ENCODE measurements around the gene HAUS8.

HAUS8 gene

DNA sequence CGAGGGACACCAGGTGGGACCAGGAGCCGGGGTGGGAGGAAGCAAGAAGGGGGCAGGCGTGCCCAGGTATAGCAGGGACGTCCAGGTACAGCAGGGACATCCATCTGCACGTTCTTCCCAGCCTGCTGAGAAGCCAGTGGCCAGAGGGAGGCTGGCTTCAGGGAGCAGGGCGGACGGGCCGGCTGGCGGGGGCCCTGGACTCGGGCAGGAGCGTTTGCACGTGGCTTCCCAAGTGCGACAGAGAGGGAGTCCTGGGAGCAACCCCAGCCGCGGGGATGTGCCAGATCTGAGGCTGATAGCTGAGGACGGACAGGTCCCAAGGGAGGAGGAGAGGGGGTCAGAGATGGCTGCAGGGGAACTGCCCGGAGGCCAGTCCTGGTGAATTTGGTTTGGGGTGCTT lies 37.0 kb upstream of the HAUS8 start:
- no peaks in the 10 kb centered on the region for H3K9me2 ChIP-seq (replicated peaks; ENCODE audit: insufficient read depth, low read length)
- no peaks in the 10 kb centered on the region for H3F3A ChIP-seq (ENCODE audit: insufficient read depth, low read length)
- no peak overlapping the region for H3K9ac ChIP-seq (ENCODE audit: low read length)
- H2AFZ ChIP-seq (ENCODE audit: low read length), result no peak overlapping the region
- H3K4me3 ChIP-seq (ENCODE audit: low read length), result no peak overlapping the region
- no peak for DNase-seq
- no peak overlapping the region for H3K4me2 ChIP-seq (ENCODE audit: low read depth, low read length)
- H3K4me1 ChIP-seq (ENCODE audit: low read length), result no peaks in the 10 kb centered on the region
- no peaks in the 10 kb centered on the region for H3K36me3 ChIP-seq (replicated peaks; ENCODE audit: insufficient read depth, low read length)
- H3K27ac ChIP-seq (ENCODE audit: low read length), result no peak overlapping the region
- no peaks in the 10 kb centered on the region for H4K20me1 ChIP-seq (ENCODE audit: insufficient read depth, low read length)
- no peaks in the 10 kb centered on the region for H3K27me3 ChIP-seq (replicated peaks; ENCODE audit: insufficient read depth, low read length)
- no peak for TF ChIP-seq CTCF (IDR thresholded peaks at IDR 0.05; ENCODE audit: low read length)
- TF ChIP-seq EZH2phosphoT487 (IDR thresholded peaks at IDR 0.05; ENCODE audit: low read length), result no peak
- TF ChIP-seq EZH2 (optimal IDR thresholded peaks at IDR 0.05; ENCODE audit: low read depth, low read length), result no peak
- H3K79me2 ChIP-seq (ENCODE audit: low read length), result no peaks in the 10 kb centered on the region; the same call in 1 of the 2 replicates
- H3K9me3 ChIP-seq (replicated peaks; ENCODE audit: insufficient read depth, low read length), result no peaks in the 10 kb centered on the region

DNA sequence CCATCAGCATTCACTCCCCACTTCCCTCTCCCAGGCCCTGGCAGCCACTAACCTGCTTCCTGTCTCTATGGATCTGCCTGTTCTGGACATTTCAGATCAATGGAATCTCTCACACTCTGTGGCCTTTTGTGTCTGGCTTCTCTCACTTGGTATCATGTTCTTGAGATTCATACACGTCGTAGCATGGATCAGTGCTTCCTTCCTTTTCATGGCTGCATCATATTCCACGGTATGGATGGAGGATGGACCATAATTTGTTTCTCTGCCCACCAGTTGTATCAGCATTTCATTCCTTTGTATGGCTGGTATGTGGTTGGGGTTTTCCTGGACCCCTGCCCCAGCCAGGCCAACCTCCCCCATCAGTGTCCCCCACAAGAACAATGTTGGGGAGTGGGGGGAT lies 36.5 kb upstream of the HAUS8 start:
- Histone ChIP-seq H3K9me2 (replicated peaks; ENCODE audit: insufficient read depth, low read length) (no peaks in the 10 kb centered on the region), H3K9me3 (replicated peaks; ENCODE audit: insufficient read depth, low read length) (no peaks in the 10 kb centered on the region), H3K27ac (ENCODE audit: low read length) (no peak overlapping the region), H3K9ac (ENCODE audit: low read length) (no peak overlapping the region), H3K4me3 (ENCODE audit: low read length) (no peak overlapping the region), H3K36me3 (replicated peaks; ENCODE audit: insufficient read depth, low read length) (no peaks in the 10 kb centered on the region), H3K79me2 (ENCODE audit: low read length) (no peaks in the 10 kb centered on the region; the same call in 1 of the 2 replicates), H3K4me2 (ENCODE audit: low read depth, low read length) (no peak overlapping the region), H4K20me1 (ENCODE audit: insufficient read depth, low read length) (no peaks in the 10 kb centered on the region), H3F3A (ENCODE audit: insufficient read depth, low read length) (no peaks in the 10 kb centered on the region), H3K4me1 (ENCODE audit: low read length) (no peaks in the 10 kb centered on the region), H3K27me3 (replicated peaks; ENCODE audit: insufficient read depth, low read length) (no peaks in the 10 kb centered on the region), H2AFZ (ENCODE audit: low read length) (no peak overlapping the region)
- no peak for TF ChIP-seq EZH2 (optimal IDR thresholded peaks at IDR 0.05; ENCODE audit: low read depth, low read length)
- no peak for TF ChIP-seq CTCF (IDR thresholded peaks at IDR 0.05; ENCODE audit: low read length)
- TF ChIP-seq EZH2phosphoT487 (IDR thresholded peaks at IDR 0.05; ENCODE audit: low read length), result no peak
- no peak for DNase-seq

GRCh38 chr19:17110599-17110966 lies 35.3 kb upstream of the HAUS8 start:
- DNase-seq, result no peak
- no peak overlapping the region for H2AFZ ChIP-seq (ENCODE audit: low read length)
- H3K9ac ChIP-seq (ENCODE audit: low read length), result no peak overlapping the region
- no peaks in the 10 kb centered on the region; the same call in 1 of the 2 replicates for H3K79me2 ChIP-seq (ENCODE audit: low read length)
- H3F3A ChIP-seq (ENCODE audit: insufficient read depth, low read length), result no peaks in the 10 kb centered on the region
- no peaks in the 10 kb centered on the region for H4K20me1 ChIP-seq (ENCODE audit: insufficient read depth, low read length)
- no peaks in the 10 kb centered on the region for H3K27me3 ChIP-seq (replicated peaks; ENCODE audit: insufficient read depth, low read length)
- H3K4me2 ChIP-seq (ENCODE audit: low read depth, low read length), result no peak overlapping the region
- TF ChIP-seq EZH2 (optimal IDR thresholded peaks at IDR 0.05; ENCODE audit: low read depth, low read length) (no peak), CTCF (IDR thresholded peaks at IDR 0.05; ENCODE audit: low read length) (no peak), EZH2phosphoT487 (IDR thresholded peaks at IDR 0.05; ENCODE audit: low read length) (no peak)
- H3K4me3 ChIP-seq (ENCODE audit: low read length), result no peak overlapping the region
- H3K36me3 ChIP-seq (replicated peaks; ENCODE audit: insufficient read depth, low read length), result no peaks in the 10 kb centered on the region
- no peaks in the 10 kb centered on the region for H3K9me3 ChIP-seq (replicated peaks; ENCODE audit: insufficient read depth, low read length)
- H3K4me1 ChIP-seq (ENCODE audit: low read length), result no peaks in the 10 kb centered on the region
- no peaks in the 10 kb centered on the region for H3K9me2 ChIP-seq (replicated peaks; ENCODE audit: insufficient read depth, low read length)
- H3K27ac ChIP-seq (ENCODE audit: low read length), result no peak overlapping the region

Data from MM.1S (cell line).